Effector memory CD8-positive, alpha-beta T cell (primary cell): ENCODE data around the gene MARVELD2.
"Not testable (repeated sequence)": the region's sequence is repeated elsewhere in the genome, so short reads cannot be mapped to it uniquely, and the experiment has no call there.

Experiments
- ATAC-seq: fragments of 150-1000 bp; cut with Tn5 transposase; replicated peaks from 2 replicates; pipeline ENCODE4 v1.10.0; 2021; ENCODE audit warnings: mild to moderate bottlenecking, moderate library complexity
- DNase-seq, 3 experiments: peaks; one replicate each; pipeline ENCODE4 v3.0.0; 2021
- H3K27ac Mint-ChIP-seq, 2 donors: one replicate each; pipeline ENCODE4 v1.8.0; 2022; ENCODE audit warnings: mild to moderate bottlenecking in 2 of 2, mixed read lengths in 2 of 2, moderate library complexity in 2 of 2
- H3K27me3 Mint-ChIP-seq, 2 donors: one replicate each; pipeline ENCODE4 v1.8.0; 2022; ENCODE audit warnings: mixed read lengths in 2 of 2
- H3K36me3 Mint-ChIP-seq: one replicate; pipeline ENCODE4 v1.8.0; 2022; ENCODE audit warnings: mild to moderate bottlenecking, moderate library complexity, mixed read lengths; ENCODE audit not compliant: insufficient read depth
- H3K4me1 Mint-ChIP-seq, 2 donors: one replicate each; pipeline ENCODE4 v1.8.0; 2022; ENCODE audit warnings: low read depth in 2 of 2, mixed read lengths in 2 of 2
- H3K4me3 Mint-ChIP-seq, 2 donors: one replicate each; pipeline ENCODE4 v1.8.0; 2022; ENCODE audit warnings: mild to moderate bottlenecking in 2 of 2, mixed read lengths in 2 of 2, moderate library complexity in 2 of 2
- H3K9me3 Mint-ChIP-seq, 2 donors: one replicate each; pipeline ENCODE4 v1.8.0; 2022; ENCODE audit warnings: mixed read lengths in 2 of 2

MARVELD2 gene

GRCh38 chr5:69462170-69462569 is 47.3 kb downstream of the MARVELD2 start:
- Mint-ChIP-seq H3K4me1 (no peaks in the 10 kb centered on the region), H3K36me3 (peaks cover 4% of the 10 kb centered on the region), H3K27ac (peak overlapping the region in 1 of 2 donors; percentile 49), H3K9me3 (no peaks in the 10 kb centered on the region), H3K27me3 (peaks cover 11 to 12% of the 10 kb centered on the region in 2 donors), H3K4me3 (no peak overlapping the region)
- ATAC-seq = no peak
- no peak for DNase-seq

GRCh38 chr5:69466375-69466774 is 51.5 kb downstream of the MARVELD2 start:
- not testable (repeated sequence) for H3K27ac Mint-ChIP-seq, H3K4me3 Mint-ChIP-seq, H3K36me3 Mint-ChIP-seq, H3K27me3 Mint-ChIP-seq, DNase-seq, ATAC-seq, H3K9me3 Mint-ChIP-seq, H3K4me1 Mint-ChIP-seq

DNA sequence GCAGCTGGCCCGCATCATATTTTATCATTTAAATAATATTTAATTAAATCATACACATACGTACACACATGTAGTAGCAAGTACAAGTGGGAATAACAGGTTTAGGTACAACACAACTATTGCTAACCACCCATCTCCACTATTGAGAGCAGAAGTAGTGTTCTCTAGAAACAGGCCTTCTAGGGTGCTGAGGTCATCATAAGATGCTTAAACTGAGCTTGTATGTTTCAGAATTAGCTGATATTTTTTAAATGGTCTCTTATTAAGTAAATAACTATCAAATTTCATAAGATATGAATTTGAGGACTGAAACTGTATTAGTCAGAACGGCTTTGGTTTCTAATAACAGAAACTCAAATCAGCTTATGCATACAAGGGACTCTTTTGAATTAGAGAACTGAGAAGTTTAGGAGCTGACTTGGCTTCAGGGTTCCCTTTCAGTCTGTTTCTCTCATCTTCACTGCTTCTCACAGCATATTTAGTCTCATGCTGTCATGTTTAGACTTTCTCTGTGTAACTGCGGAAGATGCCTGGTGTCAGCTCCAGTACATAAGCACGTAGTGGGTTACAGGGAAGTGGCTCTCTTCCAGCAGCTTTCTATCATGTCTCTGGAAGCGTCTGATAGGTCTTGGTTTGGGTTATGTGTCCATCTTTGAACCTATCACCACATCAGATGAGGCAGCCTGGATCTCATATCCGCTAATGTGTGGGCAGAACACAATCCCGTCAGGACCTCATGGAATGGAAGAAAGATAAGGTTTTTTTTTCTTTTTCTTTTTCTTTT is 52.7 kb downstream of the MARVELD2 start:
- no peaks in the 10 kb centered on the region for H3K4me1 Mint-ChIP-seq
- no peak overlapping the region for H3K4me3 Mint-ChIP-seq
- ATAC-seq (no peak), DNase-seq (no peak)
- H3K27me3 Mint-ChIP-seq = no peaks in the 10 kb centered on the region
- no peaks in the 10 kb centered on the region for H3K36me3 Mint-ChIP-seq
- H3K9me3 Mint-ChIP-seq = no peaks in the 10 kb centered on the region
- peak overlapping the region in 1 of 2 donors; percentile 5 for H3K27ac Mint-ChIP-seq

DNA sequence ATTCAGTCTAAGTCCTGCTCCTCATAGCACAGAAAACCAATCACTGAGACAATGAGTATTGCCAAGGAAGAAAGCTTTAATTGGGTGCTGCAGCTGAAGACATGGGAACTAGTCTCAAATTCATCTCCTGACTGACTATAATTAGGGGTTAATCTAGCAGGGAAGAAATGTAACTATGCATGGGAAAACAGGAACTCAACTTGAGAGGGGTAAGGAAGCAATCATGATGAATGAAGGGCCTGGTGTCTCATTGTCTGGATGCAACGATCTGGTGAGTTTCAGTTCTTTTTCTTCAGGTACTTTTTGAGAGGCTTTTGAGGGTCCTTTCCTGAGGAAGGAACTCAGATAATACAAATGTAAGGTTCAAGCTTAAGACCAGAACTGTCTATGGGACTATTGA is 53.7 kb downstream of the MARVELD2 start:
- Mint-ChIP-seq H3K9me3 (no peaks in the 10 kb centered on the region), H3K27ac (no peak overlapping the region), H3K4me3 (no peak overlapping the region), H3K4me1 (no peaks in the 10 kb centered on the region), H3K36me3 (no peaks in the 10 kb centered on the region), H3K27me3 (no peaks in the 10 kb centered on the region)
- DNase-seq (no peak), ATAC-seq (no peak)

- not testable (repeated sequence) for H3K27me3 Mint-ChIP-seq, H3K27ac Mint-ChIP-seq, H3K9me3 Mint-ChIP-seq, H3K36me3 Mint-ChIP-seq, H3K4me1 Mint-ChIP-seq, H3K4me3 Mint-ChIP-seq, ATAC-seq, DNase-seq
These were observed 56.6 kb downstream of the MARVELD2 start for GRCh38 chr5:69471516-69471915.

DNA sequence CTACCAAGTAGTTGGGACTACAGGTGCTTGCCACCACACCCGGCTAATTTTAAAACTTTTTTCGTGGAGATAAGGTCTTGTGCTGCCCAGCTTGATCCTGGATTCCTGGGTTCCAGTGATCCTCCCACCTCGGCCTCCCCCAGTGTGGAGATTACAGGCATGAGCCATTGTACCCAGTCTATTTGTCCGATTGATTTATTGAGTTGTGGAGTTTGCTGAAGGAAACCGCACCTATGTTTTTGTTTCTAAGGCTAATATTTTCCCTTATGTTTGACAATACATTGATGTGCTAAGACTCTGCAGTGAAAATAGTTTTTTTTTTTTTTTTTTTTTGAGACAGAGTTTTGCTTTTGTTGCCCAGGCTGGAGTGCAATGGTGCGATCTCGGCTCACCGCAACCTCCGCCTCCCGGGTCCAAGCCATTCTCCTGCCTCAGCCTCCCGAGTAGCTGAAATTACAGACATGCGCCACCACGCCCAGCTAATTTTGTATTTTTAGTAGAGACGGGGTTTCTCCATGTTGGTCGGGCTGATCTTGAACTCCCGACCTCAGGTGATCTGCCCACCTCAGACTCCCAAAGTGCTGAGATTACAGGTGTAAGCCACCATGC is 57.7 kb downstream of the MARVELD2 start:
- H3K4me1 Mint-ChIP-seq, ATAC-seq, DNase-seq, H3K27ac Mint-ChIP-seq, H3K36me3 Mint-ChIP-seq, H3K27me3 Mint-ChIP-seq, H3K4me3 Mint-ChIP-seq, H3K9me3 Mint-ChIP-seq: not testable (repeated sequence)

DNA sequence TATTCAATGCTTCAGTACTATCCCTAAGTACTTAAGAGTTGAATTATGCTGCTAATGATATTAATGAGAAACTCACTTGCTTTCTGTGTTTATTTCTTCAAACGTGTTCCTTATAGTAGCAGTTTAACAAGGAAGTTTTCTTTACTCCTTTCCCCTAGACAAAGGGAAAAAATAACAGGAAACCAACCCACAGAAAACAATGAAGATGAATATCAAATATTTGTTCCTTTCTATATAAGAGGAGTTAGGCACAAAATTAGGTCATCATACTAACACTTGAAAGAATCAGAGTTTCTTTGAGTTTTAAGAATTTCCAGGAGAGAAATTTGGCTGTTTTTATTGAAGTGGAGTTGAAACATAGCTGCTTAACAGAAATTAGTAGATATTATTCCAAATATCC is 62.3 kb downstream of the MARVELD2 start:
- no peak for ATAC-seq
- peaks cover 0 to 8% of the 10 kb centered on the region in 2 donors for H3K27me3 Mint-ChIP-seq
- H3K9me3 Mint-ChIP-seq = no peaks in the 10 kb centered on the region
- H3K36me3 Mint-ChIP-seq = no peaks in the 10 kb centered on the region
- DNase-seq = no peak
- H3K27ac Mint-ChIP-seq = no peak overlapping the region
- no peaks in the 10 kb centered on the region for H3K4me1 Mint-ChIP-seq
- no peak overlapping the region for H3K4me3 Mint-ChIP-seq

GRCh38 chr5:69478296-69478695 is 63.4 kb downstream of the MARVELD2 start:
- not testable (repeated sequence) for H3K9me3 Mint-ChIP-seq, H3K27ac Mint-ChIP-seq, H3K4me1 Mint-ChIP-seq, H3K36me3 Mint-ChIP-seq, H3K4me3 Mint-ChIP-seq, ATAC-seq, DNase-seq
- peaks cover 0 to 18% of the 10 kb centered on the region in 2 donors for H3K27me3 Mint-ChIP-seq

GRCh38 chr5:69484891-69485290 is 70.0 kb downstream of the MARVELD2 start:
- Mint-ChIP-seq H3K4me3 (no peak overlapping the region), H3K9me3 (no peaks in the 10 kb centered on the region), H3K36me3 (no peaks in the 10 kb centered on the region), H3K4me1 (no peaks in the 10 kb centered on the region), H3K27ac (no peak overlapping the region), H3K27me3 (peaks cover 28 to 36% of the 10 kb centered on the region in 2 donors)
- ATAC-seq (no peak), DNase-seq (no peak)

GRCh38 chr5:69485471-69485870 is 70.6 kb downstream of the MARVELD2 start:
- H3K27ac Mint-ChIP-seq = no peak overlapping the region
- ATAC-seq = no peak
- H3K4me1 Mint-ChIP-seq = no peaks in the 10 kb centered on the region
- no peak for DNase-seq
- H3K27me3 Mint-ChIP-seq = peaks cover 30 to 41% of the 10 kb centered on the region in 2 donors
- H3K9me3 Mint-ChIP-seq = no peaks in the 10 kb centered on the region
- H3K4me3 Mint-ChIP-seq = no peak overlapping the region
- no peaks in the 10 kb centered on the region for H3K36me3 Mint-ChIP-seq

- Mint-ChIP-seq H3K36me3 (no peaks in the 10 kb centered on the region), H3K27me3 (peaks cover 31 to 79% of the 10 kb centered on the region in 2 donors), H3K4me3 (no peak overlapping the region), H3K27ac (no peak overlapping the region), H3K4me1 (peaks cover 3 to 6% of the 10 kb centered on the region in 2 donors), H3K9me3 (no peaks in the 10 kb centered on the region)
- DNase-seq (no peak), ATAC-seq (no peak)
These were observed 74.3 kb downstream of the MARVELD2 start for GRCh38 chr5:69489246-69489645.

- no peaks in the 10 kb centered on the region for H3K9me3 Mint-ChIP-seq
- DNase-seq (no peak), ATAC-seq (no peak)
- H3K27me3 Mint-ChIP-seq = peaks cover 35 to 81% of the 10 kb centered on the region in 2 donors
- H3K36me3 Mint-ChIP-seq = no peaks in the 10 kb centered on the region
- H3K4me1 Mint-ChIP-seq = peaks cover 3 to 6% of the 10 kb centered on the region in 2 donors
- peak overlapping the region in 1 of 2 donors; percentile 72 for H3K4me3 Mint-ChIP-seq
- H3K27ac Mint-ChIP-seq = no peak overlapping the region
These were observed 76.1 kb downstream of the MARVELD2 start for GRCh38 chr5:69491027-69491426.

DNA sequence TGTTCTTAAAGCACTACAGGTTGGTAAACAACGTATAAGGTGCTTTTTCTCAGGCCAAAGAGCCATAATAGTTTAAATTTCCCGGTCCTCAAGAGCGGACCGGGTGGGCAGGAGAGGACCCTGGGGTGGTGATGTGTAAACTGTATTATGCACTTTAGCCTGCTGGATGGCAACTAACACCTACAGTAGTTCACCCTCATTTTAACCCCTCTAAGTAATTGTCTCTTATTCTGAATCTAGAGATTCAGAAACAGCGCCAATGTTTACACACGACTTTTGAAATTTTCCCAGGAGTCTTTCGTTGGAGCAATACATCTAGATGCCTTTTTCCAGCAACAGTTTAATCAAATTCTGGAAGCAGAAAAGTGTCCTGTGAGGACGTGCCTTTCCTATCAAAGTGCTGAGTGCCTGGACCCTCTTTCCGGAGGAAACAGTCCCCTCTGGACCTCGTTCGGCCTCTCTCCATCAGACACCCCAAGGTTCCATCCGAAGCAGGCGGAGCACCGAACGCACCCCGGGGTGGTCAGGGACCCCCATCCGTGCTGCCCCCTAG is 77.0 kb downstream of the MARVELD2 start:
- peaks cover 3 to 6% of the 10 kb centered on the region in 2 donors for H3K4me1 Mint-ChIP-seq
- ATAC-seq (no peak), DNase-seq (no peak)
- H3K4me3 Mint-ChIP-seq = peak overlapping the region; percentile 65 to 72
- peaks cover 40 to 79% of the 10 kb centered on the region in 2 donors for H3K27me3 Mint-ChIP-seq
- H3K27ac Mint-ChIP-seq = no peak overlapping the region
- H3K9me3 Mint-ChIP-seq = no peaks in the 10 kb centered on the region
- H3K36me3 Mint-ChIP-seq = no peaks in the 10 kb centered on the region

- DNase-seq (no peak), ATAC-seq (peak; percentile 16)
- H3K27ac Mint-ChIP-seq = no peak within 1 kb of the TSS
- peak within 1 kb of the TSS; percentile 65 to 72 for H3K4me3 Mint-ChIP-seq
- H3K9me3 Mint-ChIP-seq = no peaks in the 10 kb centered on the region
- peaks cover 42 to 82% of the 10 kb centered on the region in 2 donors for H3K27me3 Mint-ChIP-seq
- no peaks in the 10 kb centered on the region for H3K36me3 Mint-ChIP-seq
- H3K4me1 Mint-ChIP-seq = peaks cover 3 to 6% of the 10 kb centered on the region in 2 donors
These were observed 77.5 kb downstream of the MARVELD2 start, which contains the start of gene OCLN for GRCh38 chr5:69492391-69492922. Gene OCLN (plus strand): TSS chr5:69492790. CDS start chr5:69504245, 11,455 bp downstream.
